Natural killer cell (primary cell): ENCODE data around the gene STIM2. TPM values are rescaled to one million over a fixed set of nuclear protein-coding genes. Genes with fewer than 3 reads are reported as not detected.

Source experiments
- ATAC-seq, 3 donors: fragments of 150-1000 bp in 2 of 3; fragments of 200-7000 bp in 1 of 3; cut with Tn5 transposase; 1 replicate in 1 of 3; 2 replicates in 2 of 3; pipeline ENCODE4 v1.10.0; 2021; ENCODE audit warnings: mild to moderate bottlenecking in 2 of 3, moderate library complexity in 2 of 3
- DNase-seq, 2 donors: peaks; one replicate each; pipeline versions ENCODE4 v3.0.0 to v3.0.0-alpha.2; 2013 to 2021; ENCODE audit warnings: mixed read lengths in 1 of 2
- H3K27ac ChIP-seq: one replicate; pipeline ENCODE4 v1.5.1; 2013; ENCODE audit warnings: mild to moderate bottlenecking, low read length
- H3K27me3 ChIP-seq: one replicate; pipeline ENCODE4 v1.6.1; 2013; ENCODE audit warnings: low read length; ENCODE audit not compliant: control insufficient read depth, insufficient read depth
- H3K36me3 ChIP-seq: one replicate; pipeline ENCODE4 v1.6.1; 2013; ENCODE audit warnings: low read length; ENCODE audit not compliant: control insufficient read depth, insufficient read depth
- H3K4me1 ChIP-seq: one replicate; pipeline ENCODE4 v1.6.1; 2013; ENCODE audit warnings: low read length; ENCODE audit not compliant: control insufficient read depth, insufficient read depth
- H3K4me3 ChIP-seq: one replicate; pipeline ENCODE4 v1.5.1; 2013; ENCODE audit warnings: low read length
- H3K9me3 ChIP-seq: one replicate; pipeline ENCODE4 v1.6.1; 2013; ENCODE audit warnings: low read length; ENCODE audit not compliant: control insufficient read depth, insufficient read depth
- H3K27ac Mint-ChIP-seq, 2 donors: one replicate each; pipeline ENCODE4 v1.8.0; 2022; ENCODE audit warnings: mild to moderate bottlenecking in 2 of 2, mixed read lengths in 2 of 2, moderate library complexity in 1 of 2
- H3K27me3 Mint-ChIP-seq, 2 donors: one replicate each; pipeline ENCODE4 v1.8.0; 2022; ENCODE audit warnings: low read depth in 2 of 2, mixed read lengths in 2 of 2
- H3K36me3 Mint-ChIP-seq: one replicate; pipeline ENCODE4 v1.8.0; 2022; ENCODE audit warnings: mixed read lengths
- H3K4me1 Mint-ChIP-seq, 2 donors: one replicate each; pipeline ENCODE4 v1.8.0; 2022; ENCODE audit warnings: mixed read lengths in 2 of 2
- H3K4me3 Mint-ChIP-seq: one replicate; pipeline ENCODE4 v1.8.0; 2022; ENCODE audit warnings: mild to moderate bottlenecking, moderate library complexity, mixed read lengths
- H3K9me3 Mint-ChIP-seq, 2 donors: one replicate each; pipeline ENCODE4 v1.8.0; 2022; ENCODE audit warnings: mixed read lengths in 2 of 2
- CTCF ChIP-seq: fragments of 200-600 bp; IDR thresholded peaks from one replicate; pipeline ENCODE4 v1.8.0; 2022; ENCODE audit warnings: antibody characterized with exemption
- WGBS: methylation state at CpG from one replicate; pipeline ENCODE4 v1.1.7; 2013; ENCODE audit warnings: missing lambda C conversion rate; ENCODE audit not compliant: insufficient coverage; 5-methylcytosine and 5-hydroxymethylcytosine counted together
- intact Hi-C: fragments of 100-400 bp; cut with micrococcal nuclease; formaldehyde crosslinking; loops from one replicate; pipeline ENCODE4 v1.14.2; 2022
- total RNA-seq, 4 donors: library from RNA; stranded (reverse); fragments of 120-200 nt in 1 of 4; gene quantifications; one replicate each; pipeline versions ENCODE4 v1.2.3 to v1.2.4, GENCODE V29; 2013 to 2022

STIM2 gene
- total RNA-seq, 3 donors from 2014 or later (not counting 1 experiment from before 2014, with no cell fraction given): 98.3 to 104 (median 100) TPM

- DNase-seq (no peak), ATAC-seq (no peak)
- H3K36me3 ChIP-seq: peaks cover 4% of the 10 kb centered on the region
- no peaks in the 10 kb centered on the region for H3K9me3 Mint-ChIP-seq
- TF ChIP-seq CTCF: no peak
- H3K27ac Mint-ChIP-seq: no peak overlapping the region
- WGBS: 90% methylated on average over 2 of the region's 3 CpGs
- H3K36me3 Mint-ChIP-seq: no peaks in the 10 kb centered on the region
- no peaks in the 10 kb centered on the region for H3K27me3 Mint-ChIP-seq
- H3K4me3 Mint-ChIP-seq: no peak overlapping the region
- H3K4me1 Mint-ChIP-seq: peaks cover 36 to 37% of the 10 kb centered on the region in 2 donors
- peaks cover 3% of the 10 kb centered on the region for H3K4me1 ChIP-seq
- H3K27me3 ChIP-seq: no peaks in the 10 kb centered on the region
- intact Hi-C loops: no loop called here
- H3K27ac ChIP-seq: no peak overlapping the region
- no peak overlapping the region for H3K4me3 ChIP-seq
- no peaks in the 10 kb centered on the region for H3K9me3 ChIP-seq
Measured at GRCh38 chr4:26984896-26985295, 124.3 kb downstream of the STIM2 start.

- WGBS: 0% methylated on average over 3 of the region's 3 CpGs
- ATAC-seq (peak; percentile 58 to 89 (median 72)), DNase-seq (peak in 1 of 2 donors; percentile 75)
- no peak for TF ChIP-seq CTCF
- Histone ChIP-seq H3K4me1 (peaks cover 3% of the 10 kb centered on the region), H3K27me3 (no peaks in the 10 kb centered on the region), H3K4me3 (no peak overlapping the region), H3K27ac (no peak overlapping the region), H3K9me3 (no peaks in the 10 kb centered on the region), H3K36me3 (peaks cover 4% of the 10 kb centered on the region)
- Mint-ChIP-seq H3K4me1 (peaks cover 41 to 42% of the 10 kb centered on the region in 2 donors), H3K27me3 (no peaks in the 10 kb centered on the region), H3K27ac (peak overlapping the region in 1 of 2 donors; percentile 38), H3K4me3 (no peak overlapping the region), H3K9me3 (no peaks in the 10 kb centered on the region), H3K36me3 (no peaks in the 10 kb centered on the region)
- intact Hi-C loops: no loop called here
Measured at GRCh38 chr4:26985873-26986272, 125.2 kb downstream of the STIM2 start.

GRCh38 chr4:26987191-26987590 lies 126.5 kb downstream of the STIM2 start:
- DNase-seq: no peak
- Histone ChIP-seq H3K27me3 (no peaks in the 10 kb centered on the region), H3K9me3 (no peaks in the 10 kb centered on the region), H3K36me3 (peaks cover 4% of the 10 kb centered on the region), H3K27ac (no peak overlapping the region), H3K4me3 (no peak overlapping the region), H3K4me1 (peaks cover 3% of the 10 kb centered on the region)
- no peak overlapping the region for H3K4me3 Mint-ChIP-seq
- intact Hi-C loops: no loop called here
- 97% methylated on average over 3 of the region's 3 CpGs for WGBS
- ATAC-seq: no peak
- no peaks in the 10 kb centered on the region for H3K36me3 Mint-ChIP-seq
- H3K27me3 Mint-ChIP-seq: no peaks in the 10 kb centered on the region
- peak overlapping the region; percentile 49 to 50 for H3K27ac Mint-ChIP-seq
- no peak for TF ChIP-seq CTCF
- H3K4me1 Mint-ChIP-seq: peaks cover 43% of the 10 kb centered on the region in 2 donors
- H3K9me3 Mint-ChIP-seq: no peaks in the 10 kb centered on the region

- Mint-ChIP-seq H3K36me3 (no peaks in the 10 kb centered on the region), H3K27ac (peak overlapping the region in 1 of 2 donors; percentile 9), H3K4me1 (peaks cover 30 to 36% of the 10 kb centered on the region in 2 donors), H3K9me3 (no peaks in the 10 kb centered on the region), H3K4me3 (no peak overlapping the region), H3K27me3 (no peaks in the 10 kb centered on the region)
- Histone ChIP-seq H3K27me3 (no peaks in the 10 kb centered on the region), H3K4me3 (no peak overlapping the region), H3K9me3 (no peaks in the 10 kb centered on the region), H3K4me1 (no peaks in the 10 kb centered on the region), H3K27ac (no peak overlapping the region), H3K36me3 (peaks cover 7% of the 10 kb centered on the region)
- no peak for DNase-seq
- intact Hi-C loops: no loop called here
- no peak for ATAC-seq
- TF ChIP-seq CTCF: no peak
- WGBS: 100% methylated on average over 2 of the region's 3 CpGs
Measured at GRCh38 chr4:26991057-26991456, 130.4 kb downstream of the STIM2 start.
